ENCODE measurements around the gene NLGN4X. TPM values are rescaled to one million over a fixed set of nuclear protein-coding genes. Genes with fewer than 3 reads are reported as not detected.

NLGN4X gene
- total RNA-seq, 2 donors from 2014 or later, result 19.2 to 76.9 TPM

- Histone ChIP-seq H3K27ac (ENCODE audit: low read depth, low read length) (no peak overlapping the region), H3K36me3 (ENCODE audit: control insufficient read depth, insufficient read depth, low read length) (no peaks in the 10 kb centered on the region), H3K27me3 (ENCODE audit: control insufficient read depth, insufficient read depth, low read length, poor library complexity, severe bottlenecking) (no peaks in the 10 kb centered on the region), H3K4me1 (ENCODE audit: control insufficient read depth, insufficient read depth, low read length) (no peaks in the 10 kb centered on the region), H3K9me3 (ENCODE audit: control insufficient read depth, low read length) (peaks cover 17% of the 10 kb centered on the region), H3K4me3 (ENCODE audit: low read length) (no peak overlapping the region), H3K9ac (ENCODE audit: extremely low read depth, low read length, poor library complexity, severe bottlenecking) (no peak overlapping the region)
- DNase-seq, result no peak
- no peaks in the 10 kb centered on the region for H3K4me1 Mint-ChIP-seq
- no peaks in the 10 kb centered on the region for H3K27me3 Mint-ChIP-seq (ENCODE audit: insufficient read depth)
- no peak overlapping the region for H3K27ac Mint-ChIP-seq
- no peak overlapping the region for H3K4me3 Mint-ChIP-seq
- 83% methylated on average over 1 of the region's 2 CpGs; no CpG with 5 or more reads in 1 of the 2 experiments for WGBS, 2 experiments (ENCODE audit: insufficient coverage in 1 of 2, insufficient read length in 1 of 2)
- H3K36me3 Mint-ChIP-seq (ENCODE audit: low read depth), result peaks cover 16% of the 10 kb centered on the region
- no peak for TF ChIP-seq CTCF (conservative IDR thresholded peaks at IDR 0.05)
- H3K9me3 Mint-ChIP-seq, result peaks cover 20% of the 10 kb centered on the region
Observed at GRCh38 chrX:6041630-6042029, 187.0 kb downstream of the NLGN4X start.

GRCh38 chrX:6029014-6029413 lies 199.7 kb downstream of the NLGN4X start:
- H3K4me1 Mint-ChIP-seq, result peaks cover 23% of the 10 kb centered on the region
- H3K27ac ChIP-seq (ENCODE audit: low read depth, low read length), result no peak overlapping the region
- WGBS, 2 experiments (ENCODE audit: insufficient coverage in 1 of 2, insufficient read length in 1 of 2), result 90 to 95% methylated on average over 10 to 11 of the region's 11 CpGs
- H3K4me3 ChIP-seq (ENCODE audit: low read length), result no peak overlapping the region
- no peak for TF ChIP-seq CTCF (conservative IDR thresholded peaks at IDR 0.05)
- H3K9me3 Mint-ChIP-seq, result no peaks in the 10 kb centered on the region
- H3K27me3 Mint-ChIP-seq (ENCODE audit: insufficient read depth), result no peaks in the 10 kb centered on the region
- no peak overlapping the region for H3K27ac Mint-ChIP-seq
- peaks cover 2% of the 10 kb centered on the region for H3K4me1 ChIP-seq (ENCODE audit: control insufficient read depth, insufficient read depth, low read length)
- H3K4me3 Mint-ChIP-seq, result no peak overlapping the region
- no peak for DNase-seq
- no peaks in the 10 kb centered on the region for H3K36me3 ChIP-seq (ENCODE audit: control insufficient read depth, insufficient read depth, low read length)
- H3K9ac ChIP-seq (ENCODE audit: extremely low read depth, low read length, poor library complexity, severe bottlenecking), result no peak overlapping the region
- peaks cover 9% of the 10 kb centered on the region for H3K36me3 Mint-ChIP-seq (ENCODE audit: low read depth)
- no peaks in the 10 kb centered on the region for H3K9me3 ChIP-seq (ENCODE audit: control insufficient read depth, low read length)
- H3K27me3 ChIP-seq (ENCODE audit: control insufficient read depth, insufficient read depth, low read length, poor library complexity, severe bottlenecking), result no peaks in the 10 kb centered on the region

GRCh38 chrX:6026980-6027379 lies 201.7 kb downstream of the NLGN4X start:
- H3K9me3 ChIP-seq (ENCODE audit: control insufficient read depth, low read length), result no peaks in the 10 kb centered on the region
- TF ChIP-seq CTCF (conservative IDR thresholded peaks at IDR 0.05), result no peak
- H3K4me3 ChIP-seq (ENCODE audit: low read length), result no peak overlapping the region
- no peak overlapping the region for H3K4me3 Mint-ChIP-seq
- H3K27ac Mint-ChIP-seq, result peak overlapping the region; percentile 20
- no peaks in the 10 kb centered on the region for H3K9me3 Mint-ChIP-seq
- peaks cover 40% of the 10 kb centered on the region for H3K4me1 Mint-ChIP-seq
- peaks cover 9% of the 10 kb centered on the region for H3K36me3 Mint-ChIP-seq (ENCODE audit: low read depth)
- H3K36me3 ChIP-seq (ENCODE audit: control insufficient read depth, insufficient read depth, low read length), result no peaks in the 10 kb centered on the region
- peak overlapping the region; percentile 32 for H3K27ac ChIP-seq (ENCODE audit: low read depth, low read length)
- DNase-seq, result no peak
- H3K27me3 Mint-ChIP-seq (ENCODE audit: insufficient read depth), result peaks cover 2% of the 10 kb centered on the region
- peaks cover 9% of the 10 kb centered on the region for H3K4me1 ChIP-seq (ENCODE audit: control insufficient read depth, insufficient read depth, low read length)
- H3K9ac ChIP-seq (ENCODE audit: extremely low read depth, low read length, poor library complexity, severe bottlenecking), result no peak overlapping the region
- WGBS, 2 experiments (ENCODE audit: insufficient coverage in 1 of 2, insufficient read length in 1 of 2), result 58% methylated on average over 6 of the region's 6 CpGs; no CpG with 5 or more reads in 1 of the 2 experiments
- no peaks in the 10 kb centered on the region for H3K27me3 ChIP-seq (ENCODE audit: control insufficient read depth, insufficient read depth, low read length, poor library complexity, severe bottlenecking)
